Measurements from ENCODE around the gene GLI3. TPM values are rescaled to one million over a fixed set of nuclear protein-coding genes. Genes with fewer than 3 reads are reported as not detected.

The GLI3 gene
- total RNA-seq, 1 donor from 2014 or later, result 27.7 TPM

DNA sequence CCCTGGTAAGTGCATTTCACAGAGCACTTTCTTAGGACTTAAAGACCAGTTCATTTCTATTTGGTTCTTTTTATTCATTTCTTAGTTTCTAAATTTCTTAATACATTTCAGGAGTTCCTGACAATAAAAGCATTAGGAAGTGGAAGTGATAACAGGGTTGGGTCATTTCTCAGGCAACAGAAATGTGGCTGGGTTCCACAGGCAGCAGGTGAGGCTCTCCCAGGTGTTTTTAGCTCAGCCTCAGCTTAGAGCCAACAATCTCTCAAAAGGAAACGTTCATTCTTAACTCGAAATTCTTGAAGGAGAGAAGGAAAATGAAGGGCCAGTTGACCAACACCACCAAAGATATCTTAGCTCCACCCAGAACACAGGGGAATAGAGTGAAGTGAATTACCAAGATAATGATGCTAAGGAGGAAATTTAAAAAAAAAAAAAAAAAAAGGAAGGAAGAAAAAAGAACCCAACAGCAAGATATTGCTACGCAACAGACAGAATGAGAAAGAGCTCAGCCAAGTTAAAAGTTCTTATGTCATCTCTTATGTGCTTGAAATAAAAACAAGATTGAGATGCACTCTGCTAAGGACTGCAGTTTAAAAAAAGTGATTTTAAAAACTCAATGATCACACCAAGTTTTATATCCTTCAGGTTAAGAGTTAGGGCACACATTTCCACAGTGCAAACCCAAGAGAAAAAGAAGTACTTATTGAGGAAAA, 230.1 kb downstream of the GLI3 start:
- H4K20me1 ChIP-seq (ENCODE audit: insufficient read depth, low read length), result no peaks in the 10 kb centered on the region
- no peaks in the 10 kb centered on the region for H3K27me3 Mint-ChIP-seq (ENCODE audit: low read depth, unreplicated experiment)
- no peak overlapping the region for H3K27ac ChIP-seq (ENCODE audit: low read depth, low read length)
- no peak for TF ChIP-seq EZH2 (IDR thresholded peaks at IDR 0.05; ENCODE audit: insufficient read depth, low read length)
- TF ChIP-seq, protein P1, sequence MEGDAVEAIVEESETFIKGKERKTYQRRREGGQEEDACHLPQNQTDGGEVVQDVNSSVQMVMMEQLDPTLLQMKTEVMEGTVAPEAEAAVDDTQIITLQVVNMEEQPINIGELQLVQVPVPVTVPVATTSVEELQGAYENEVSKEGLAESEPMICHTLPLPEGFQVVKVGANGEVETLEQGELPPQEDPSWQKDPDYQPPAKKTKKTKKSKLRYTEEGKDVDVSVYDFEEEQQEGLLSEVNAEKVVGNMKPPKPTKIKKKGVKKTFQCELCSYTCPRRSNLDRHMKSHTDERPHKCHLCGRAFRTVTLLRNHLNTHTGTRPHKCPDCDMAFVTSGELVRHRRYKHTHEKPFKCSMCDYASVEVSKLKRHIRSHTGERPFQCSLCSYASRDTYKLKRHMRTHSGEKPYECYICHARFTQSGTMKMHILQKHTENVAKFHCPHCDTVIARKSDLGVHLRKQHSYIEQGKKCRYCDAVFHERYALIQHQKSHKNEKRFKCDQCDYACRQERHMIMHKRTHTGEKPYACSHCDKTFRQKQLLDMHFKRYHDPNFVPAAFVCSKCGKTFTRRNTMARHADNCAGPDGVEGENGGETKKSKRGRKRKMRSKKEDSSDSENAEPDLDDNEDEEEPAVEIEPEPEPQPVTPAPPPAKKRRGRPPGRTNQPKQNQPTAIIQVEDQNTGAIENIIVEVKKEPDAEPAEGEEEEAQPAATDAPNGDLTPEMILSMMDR (IDR thresholded peaks at IDR 0.05; ENCODE audit: insufficient read depth, low read depth, low read length), result no peak
- no peaks in the 10 kb centered on the region for H3K4me1 Mint-ChIP-seq (ENCODE audit: low read depth, unreplicated experiment)
- no peak overlapping the region for H3K4me3 Mint-ChIP-seq (ENCODE audit: unreplicated experiment)
- no peak overlapping the region for H3K4me3 ChIP-seq (ENCODE audit: insufficient read depth, low read depth, low read length)
- no peak overlapping the region for H3K27ac Mint-ChIP-seq (ENCODE audit: unreplicated experiment)
- no peaks in the 10 kb centered on the region for H3K79me2 ChIP-seq (ENCODE audit: insufficient read depth, low read length)
- DNase-seq (ENCODE audit: low read depth), result no peak
- H3K9ac ChIP-seq (ENCODE audit: low read length), result no peak overlapping the region
- H3K4me1 ChIP-seq (ENCODE audit: insufficient read depth, low read length), result no peaks in the 10 kb centered on the region
- H2AFZ ChIP-seq (ENCODE audit: low read depth, low read length), result no peak overlapping the region
- no peak overlapping the region for H3K4me2 ChIP-seq (ENCODE audit: low read length)
- FAIRE-seq, result no peak
- no peaks in the 10 kb centered on the region for H3K36me3 ChIP-seq (ENCODE audit: insufficient read depth, low read length)
- no peaks in the 10 kb centered on the region for H3K9me3 Mint-ChIP-seq (ENCODE audit: unreplicated experiment)
- H3K27me3 ChIP-seq (ENCODE audit: insufficient read depth, low read length), result no peaks in the 10 kb centered on the region
- H3K9me3 ChIP-seq (ENCODE audit: insufficient read depth, low read depth, low read length), result no peaks in the 10 kb centered on the region
- peaks cover 11% of the 10 kb centered on the region for H3K36me3 Mint-ChIP-seq (ENCODE audit: low read depth, unreplicated experiment)

- H3K36me3 ChIP-seq (ENCODE audit: insufficient read depth, low read length), result no peaks in the 10 kb centered on the region
- H3K4me2 ChIP-seq (ENCODE audit: low read length), result no peak overlapping the region
- Mint-ChIP-seq H3K36me3 (ENCODE audit: low read depth, unreplicated experiment) (peaks cover 2% of the 10 kb centered on the region), H3K27me3 (ENCODE audit: low read depth, unreplicated experiment) (no peaks in the 10 kb centered on the region), H3K4me3 (ENCODE audit: unreplicated experiment) (no peak overlapping the region), H3K9me3 (ENCODE audit: unreplicated experiment) (no peaks in the 10 kb centered on the region), H3K27ac (ENCODE audit: unreplicated experiment) (no peak overlapping the region), H3K4me1 (ENCODE audit: low read depth, unreplicated experiment) (peaks cover 7% of the 10 kb centered on the region)
- no peaks in the 10 kb centered on the region for H3K9me3 ChIP-seq (ENCODE audit: insufficient read depth, low read depth, low read length)
- no peak overlapping the region for H3K4me3 ChIP-seq (ENCODE audit: insufficient read depth, low read depth, low read length)
- H3K79me2 ChIP-seq (ENCODE audit: insufficient read depth, low read length), result no peaks in the 10 kb centered on the region
- no peaks in the 10 kb centered on the region for H4K20me1 ChIP-seq (ENCODE audit: insufficient read depth, low read length)
- peaks cover 2% of the 10 kb centered on the region for H3K4me1 ChIP-seq (ENCODE audit: insufficient read depth, low read length)
- no peak overlapping the region for H3K27ac ChIP-seq (ENCODE audit: low read depth, low read length)
- no peak overlapping the region for H3K9ac ChIP-seq (ENCODE audit: low read length)
- no peak overlapping the region for H2AFZ ChIP-seq (ENCODE audit: low read depth, low read length)
- H3K27me3 ChIP-seq (ENCODE audit: insufficient read depth, low read length), result no peaks in the 10 kb centered on the region
- FAIRE-seq (no peak), DNase-seq (ENCODE audit: low read depth) (no peak)
- TF ChIP-seq, protein P1 (IDR thresholded peaks at IDR 0.05; ENCODE audit: insufficient read depth, low read depth, low read length), result no peak
- TF ChIP-seq EZH2 (IDR thresholded peaks at IDR 0.05; ENCODE audit: insufficient read depth, low read length), result no peak
Measured at GRCh38 chr7:42002654-42003053, 234.4 kb downstream of the GLI3 start.

GRCh38 chr7:41999736-42000283, 237.2 kb downstream of the GLI3 start:
- H3K9me3 ChIP-seq (ENCODE audit: insufficient read depth, low read depth, low read length), result no peaks in the 10 kb centered on the region
- H3K27me3 ChIP-seq (ENCODE audit: insufficient read depth, low read length), result no peaks in the 10 kb centered on the region
- DNase-seq (ENCODE audit: low read depth) (no peak), FAIRE-seq (no peak)
- Mint-ChIP-seq H3K27ac (ENCODE audit: unreplicated experiment) (no peak overlapping the region), H3K4me1 (ENCODE audit: low read depth, unreplicated experiment) (peaks cover 22% of the 10 kb centered on the region), H3K9me3 (ENCODE audit: unreplicated experiment) (no peaks in the 10 kb centered on the region), H3K4me3 (ENCODE audit: unreplicated experiment) (no peak overlapping the region), H3K36me3 (ENCODE audit: low read depth, unreplicated experiment) (peaks cover 2% of the 10 kb centered on the region), H3K27me3 (ENCODE audit: low read depth, unreplicated experiment) (no peaks in the 10 kb centered on the region)
- H3K36me3 ChIP-seq (ENCODE audit: insufficient read depth, low read length), result no peaks in the 10 kb centered on the region
- no peaks in the 10 kb centered on the region for H3K79me2 ChIP-seq (ENCODE audit: insufficient read depth, low read length)
- no peak overlapping the region for H3K27ac ChIP-seq (ENCODE audit: low read depth, low read length)
- no peak overlapping the region for H3K4me2 ChIP-seq (ENCODE audit: low read length)
- TF ChIP-seq EZH2 (IDR thresholded peaks at IDR 0.05; ENCODE audit: insufficient read depth, low read length), result no peak
- TF ChIP-seq, protein P1 (IDR thresholded peaks at IDR 0.05; ENCODE audit: insufficient read depth, low read depth, low read length), result no peak
- H3K9ac ChIP-seq (ENCODE audit: low read length), result no peak overlapping the region
- H3K4me1 ChIP-seq (ENCODE audit: insufficient read depth, low read length), result peaks cover 28% of the 10 kb centered on the region
- H3K4me3 ChIP-seq (ENCODE audit: insufficient read depth, low read depth, low read length), result no peak overlapping the region
- no peaks in the 10 kb centered on the region for H4K20me1 ChIP-seq (ENCODE audit: insufficient read depth, low read length)
- H2AFZ ChIP-seq (ENCODE audit: low read depth, low read length), result no peak overlapping the region
